NCI-H1417 (cell line): ENCODE results near the gene RAPGEF5.
A peak's percentile ranks its signal among the peaks of the same experiment; 100 is the strongest.

Experiments used
- DNase-seq, 3 experiments: peaks; one replicate each; lab custom pipeline; 2025; lab: John Stamatoyannopoulos, UW

RAPGEF5 gene

DNA sequence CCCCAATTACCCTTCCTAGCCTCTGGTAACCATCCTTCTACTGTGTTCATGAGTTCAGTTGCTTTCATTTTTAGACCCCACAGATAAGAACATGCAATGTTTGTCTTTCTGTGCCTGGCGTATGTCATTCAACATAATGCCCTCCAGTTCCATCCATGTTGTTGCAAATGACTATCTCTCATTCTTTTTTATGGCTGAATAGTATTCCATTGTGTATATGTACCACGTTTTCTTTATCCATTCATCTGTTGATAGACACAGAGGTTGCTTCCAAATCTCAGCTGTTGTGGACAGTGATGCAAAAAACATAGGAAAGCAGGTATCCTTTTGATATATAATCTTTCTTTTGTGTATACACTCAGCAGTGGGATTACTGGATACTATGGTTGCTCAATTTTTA is 51.2 kb downstream of the RAPGEF5 start:
- DNase-seq, result no peak

DNA sequence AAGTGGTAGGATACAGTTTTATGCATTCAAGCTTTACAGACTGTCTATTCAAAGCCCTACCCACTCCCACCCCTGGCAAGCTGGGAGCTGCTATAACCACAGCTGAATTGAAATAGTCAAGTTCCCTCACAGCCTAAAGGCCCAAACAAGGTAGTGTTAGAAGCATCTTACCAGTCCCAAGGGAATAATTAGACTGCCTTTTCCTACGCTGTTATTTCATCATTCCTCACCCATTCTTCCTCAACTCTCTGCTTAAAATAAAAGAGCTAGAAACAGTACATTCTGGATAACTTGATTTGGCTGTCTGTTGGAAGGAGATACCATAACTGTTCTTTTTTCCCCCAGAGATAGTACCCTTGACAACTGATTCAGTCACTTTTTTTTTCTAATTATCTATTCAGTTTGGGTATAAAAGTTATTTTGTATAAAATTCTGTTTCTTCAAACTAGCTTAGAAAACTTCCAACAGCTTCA is 54.0 kb downstream of the RAPGEF5 start:
- DNase-seq, result peak in 2 of 3 experiments; percentile 17 to 50

DNA sequence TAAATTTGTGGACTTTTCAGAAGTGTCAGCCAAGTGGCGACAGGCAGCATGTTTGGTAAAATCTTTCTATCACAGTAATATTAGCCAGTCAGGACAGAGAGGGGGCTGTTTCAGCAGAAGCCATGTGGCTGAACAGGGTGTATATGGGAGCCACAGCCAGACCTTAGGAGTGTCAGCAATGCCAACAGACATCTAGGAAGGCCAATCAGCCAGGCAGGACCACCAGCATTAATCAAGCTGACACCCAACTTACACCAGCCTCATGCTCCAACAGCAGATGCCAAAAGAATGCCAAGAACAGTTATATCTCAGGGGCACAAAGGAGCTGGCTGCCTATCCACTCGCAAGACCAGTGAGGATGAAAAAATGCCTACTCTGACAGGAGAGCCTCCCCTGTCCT is 54.8 kb downstream of the RAPGEF5 start:
- no peak for DNase-seq

DNA sequence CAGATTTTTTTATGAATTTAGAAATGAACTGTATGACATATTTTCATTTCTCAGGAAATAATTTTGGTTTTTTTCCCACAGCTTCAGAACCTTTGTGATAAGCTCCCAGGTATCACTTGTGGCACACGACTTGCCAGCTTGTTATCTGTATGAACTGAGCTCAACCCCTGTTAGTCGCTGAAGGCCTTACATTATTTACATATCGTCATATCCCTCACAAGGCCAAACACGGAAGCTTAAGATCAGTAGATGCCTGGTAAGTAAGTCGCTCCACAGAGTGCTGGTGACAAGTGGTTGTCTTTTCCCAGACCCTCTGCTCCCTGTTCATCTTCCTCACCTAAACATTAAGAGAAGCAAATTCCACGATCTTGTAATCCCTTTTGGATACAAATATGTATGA is 55.2 kb downstream of the RAPGEF5 start:
- DNase-seq, result no peak

DNA sequence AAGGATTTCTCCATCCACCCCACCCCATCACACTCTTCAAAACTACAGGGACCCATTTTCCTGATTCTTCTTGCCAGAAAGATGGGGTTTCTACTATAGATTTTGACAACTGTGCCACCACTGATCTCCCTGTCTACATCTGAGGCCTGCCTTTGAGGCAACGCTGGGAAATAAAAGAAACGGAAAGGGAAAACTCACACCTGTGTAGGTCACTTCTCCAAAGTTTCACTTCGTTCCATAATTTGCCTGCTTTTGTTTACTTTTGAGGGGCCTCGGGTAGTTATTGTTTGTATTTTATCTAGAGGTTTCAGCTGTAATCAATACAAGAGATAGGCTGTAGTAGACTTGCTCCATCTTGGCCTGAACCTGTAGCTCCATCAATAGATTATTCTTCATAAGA is 56.1 kb downstream of the RAPGEF5 start:
- DNase-seq, result no peak

DNA sequence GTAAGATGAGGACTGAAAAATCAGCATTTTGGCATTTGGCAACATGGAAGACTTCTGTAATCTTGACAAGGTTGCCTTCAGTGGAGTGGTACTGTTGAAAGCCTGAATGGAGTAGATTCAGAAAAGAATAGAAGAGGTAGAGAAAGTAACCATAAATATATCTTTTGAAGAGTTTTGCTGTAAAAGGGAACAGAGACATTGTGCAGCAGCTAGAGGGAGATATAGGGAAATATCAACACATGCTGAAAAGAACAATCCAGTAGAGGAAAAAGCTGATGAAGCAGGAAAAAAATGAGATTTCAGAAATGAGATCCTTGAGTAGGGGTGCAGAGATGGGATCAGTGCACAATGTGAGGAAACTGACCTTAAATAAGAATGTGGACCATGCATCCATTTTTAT is 60.0 kb downstream of the RAPGEF5 start:
- no peak for DNase-seq

DNA sequence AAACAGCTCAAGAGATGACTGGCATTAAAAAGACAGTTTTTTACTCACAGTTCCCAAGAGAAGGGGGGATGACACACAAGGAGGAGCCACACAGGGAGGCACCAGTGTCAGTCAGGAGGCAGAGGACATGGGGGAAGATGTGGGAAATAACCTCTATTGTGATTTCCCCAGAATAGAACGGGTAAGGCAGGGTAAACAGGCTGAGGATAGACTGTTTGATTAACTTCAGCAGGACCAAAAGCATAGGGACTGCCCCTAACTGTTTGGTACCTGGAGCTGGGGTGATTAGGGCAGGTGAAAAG is 60.7 kb downstream of the RAPGEF5 start:
- no peak for DNase-seq

DNA sequence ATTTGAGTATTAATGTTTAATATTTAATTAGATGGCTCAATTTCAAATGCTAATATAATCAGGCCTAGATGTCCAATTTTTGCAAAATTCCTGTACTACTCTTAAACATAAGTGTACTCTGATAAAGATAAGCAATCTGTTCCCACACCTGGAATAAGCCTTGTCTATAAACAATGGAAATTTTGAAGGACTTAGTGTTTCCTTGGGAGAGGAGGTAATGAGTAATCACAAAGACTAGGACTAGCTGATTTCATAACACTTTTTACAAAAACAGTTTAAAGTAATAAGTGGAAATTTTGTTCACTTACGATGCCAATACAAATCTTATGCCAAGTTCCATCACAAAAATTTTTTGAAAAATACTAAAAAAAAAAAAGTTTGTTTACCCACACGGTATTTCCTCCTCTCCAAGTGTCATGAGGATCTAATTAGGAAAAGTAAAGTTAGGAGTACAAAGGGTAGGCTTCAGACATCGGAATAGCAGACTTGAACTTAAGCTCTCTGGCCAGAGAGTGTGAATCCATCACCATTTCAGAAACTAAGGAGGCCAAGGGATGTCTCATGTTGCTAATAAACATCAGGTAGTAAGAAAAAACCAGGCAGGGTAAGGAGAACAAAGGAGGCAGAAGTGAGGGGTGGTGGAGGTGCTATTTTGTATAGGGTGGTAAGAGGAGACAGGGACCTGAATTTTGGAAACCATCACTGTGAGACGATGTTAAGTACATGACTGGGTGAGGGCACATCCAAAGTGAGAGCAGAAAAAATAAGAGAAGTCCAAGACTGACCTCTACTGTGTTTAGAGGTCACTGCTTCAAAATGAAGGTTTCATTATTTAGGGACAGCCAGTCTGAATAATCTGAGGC is 61.3 kb downstream of the RAPGEF5 start:
- DNase-seq, result peak in 1 of 3 experiments; percentile 35

DNA sequence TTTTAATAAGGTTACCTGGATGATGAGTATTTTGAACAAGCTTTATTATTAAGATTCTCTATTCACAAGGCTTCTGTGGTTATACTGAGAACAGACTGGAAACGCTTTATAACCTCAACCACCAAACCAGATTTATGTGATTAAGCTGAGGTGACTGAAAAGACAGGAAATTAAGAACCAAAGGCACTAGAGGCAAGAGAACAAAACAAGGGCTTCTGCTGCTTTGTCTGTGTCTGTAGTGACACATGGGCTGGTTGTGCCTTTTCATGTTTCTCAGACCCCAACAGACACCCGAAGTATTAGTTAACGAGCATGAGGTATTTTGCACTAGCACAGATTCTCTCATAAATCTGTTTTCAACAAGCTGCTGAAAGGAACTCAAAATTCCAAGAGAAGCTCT is 64.4 kb downstream of the RAPGEF5 start:
- DNase-seq, result no peak

DNA sequence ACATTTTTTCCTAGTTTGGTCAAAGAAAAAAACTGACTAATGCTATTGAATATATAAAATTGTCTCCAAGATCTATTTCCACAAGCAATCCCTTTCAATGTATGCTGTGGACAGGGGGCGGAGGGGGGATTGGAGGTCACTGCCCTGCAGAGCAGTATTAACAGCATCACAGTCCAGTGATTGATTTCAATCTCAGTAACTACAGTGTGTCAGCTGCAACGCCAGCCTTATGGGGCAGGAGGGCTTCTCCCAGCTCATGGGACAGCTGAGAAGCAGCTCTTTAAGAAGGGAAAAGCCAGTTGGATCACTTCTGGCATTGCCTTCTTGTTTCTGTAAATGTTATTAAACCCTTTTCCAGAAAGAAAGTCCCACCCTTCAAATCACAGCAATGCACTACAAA is 65.0 kb downstream of the RAPGEF5 start:
- no peak for DNase-seq

DNA sequence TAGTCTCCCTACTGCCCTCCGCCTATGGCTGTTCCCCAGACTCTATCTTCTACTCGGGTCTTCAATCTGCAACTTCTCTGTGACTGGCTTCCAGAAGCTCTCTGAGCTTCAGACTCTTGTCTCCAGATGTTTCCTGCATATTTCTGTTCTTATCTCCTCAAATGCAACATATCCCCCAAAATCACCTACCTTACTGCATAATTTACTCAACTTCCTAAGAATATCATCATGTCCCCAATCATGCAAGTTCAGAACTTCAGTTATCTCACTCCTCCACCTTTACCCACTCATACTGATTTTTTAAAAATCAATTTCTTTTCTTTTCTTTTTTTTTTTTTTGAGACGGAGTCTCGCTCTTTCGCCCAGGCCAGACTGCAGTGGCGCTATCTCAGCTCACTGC is 68.8 kb downstream of the RAPGEF5 start:
- no peak for DNase-seq

DNA sequence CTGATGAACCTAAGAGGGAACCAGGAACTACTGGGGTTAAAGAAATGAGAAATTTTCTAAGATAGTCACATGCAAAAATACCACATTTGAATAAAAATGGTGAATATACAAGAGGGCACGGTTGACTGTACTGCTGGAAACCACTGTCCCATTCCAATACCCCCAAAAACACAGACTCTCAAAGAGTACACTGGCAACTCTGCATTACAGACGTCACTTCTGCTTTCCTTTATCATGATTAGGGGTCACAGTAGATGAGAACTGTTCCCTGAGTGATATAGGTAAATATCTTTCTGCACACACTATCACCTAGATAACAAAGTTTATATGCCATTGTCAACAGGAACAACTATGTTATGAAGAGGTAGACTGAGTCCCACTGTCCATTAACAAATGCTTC is 69.5 kb downstream of the RAPGEF5 start:
- no peak for DNase-seq

DNA sequence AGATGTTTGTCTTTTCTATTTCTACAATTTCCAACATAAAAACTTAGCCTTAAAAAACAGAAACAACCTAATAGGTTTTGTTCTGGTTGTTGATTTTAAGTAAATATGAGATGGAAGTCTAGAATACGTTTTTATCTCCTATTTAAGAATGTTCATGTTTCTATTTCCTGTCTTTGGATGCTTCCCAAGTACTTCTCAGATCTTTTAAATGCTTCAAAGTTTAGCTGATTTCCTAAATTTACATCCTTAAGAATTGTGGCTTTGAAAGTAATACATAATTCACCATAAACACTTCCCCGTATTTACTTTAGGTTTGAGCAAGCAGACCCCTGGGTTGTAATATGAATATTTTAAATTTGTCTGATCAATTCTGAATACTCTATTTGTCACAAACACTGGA is 70.5 kb downstream of the RAPGEF5 start:
- DNase-seq, result no peak

DNA sequence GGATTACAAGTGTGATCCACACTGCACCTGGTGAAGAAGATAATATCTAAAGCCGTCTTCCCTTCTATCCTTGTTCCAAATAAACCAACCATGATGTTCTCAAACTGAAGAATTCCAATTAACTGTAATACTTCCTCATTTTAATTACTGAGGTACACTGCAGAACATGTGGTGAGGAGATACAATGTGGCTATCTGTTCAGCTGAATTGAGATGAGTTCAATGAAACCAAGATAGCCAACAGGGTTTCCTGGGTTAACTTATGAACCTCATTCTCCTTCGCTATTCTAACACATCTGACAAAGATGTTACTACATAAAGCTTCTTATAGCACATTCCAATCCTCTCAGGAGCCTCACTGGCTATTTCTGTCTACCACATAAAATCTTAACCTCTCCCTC is 75.5 kb downstream of the RAPGEF5 start:
- no peak for DNase-seq

DNA sequence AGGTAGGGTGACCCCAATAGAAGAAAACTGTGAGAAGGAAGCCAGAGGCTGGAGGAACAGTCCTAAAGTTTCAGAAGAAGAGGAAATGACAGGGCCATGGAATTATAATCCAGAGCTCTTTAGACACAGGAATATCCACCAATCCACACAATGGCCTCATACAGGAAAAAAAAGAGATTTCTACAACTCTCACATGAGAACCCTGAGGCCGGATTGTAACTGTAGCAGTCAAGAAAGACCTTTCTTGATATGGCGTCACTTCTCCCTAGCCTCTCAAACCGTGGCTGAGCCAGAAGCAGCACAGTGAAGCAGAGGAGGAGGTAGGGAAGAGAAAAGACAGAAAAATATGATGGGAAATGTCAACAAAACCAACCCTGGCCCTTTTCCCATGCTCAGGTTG is 76.9 kb downstream of the RAPGEF5 start:
- no peak for DNase-seq

DNA sequence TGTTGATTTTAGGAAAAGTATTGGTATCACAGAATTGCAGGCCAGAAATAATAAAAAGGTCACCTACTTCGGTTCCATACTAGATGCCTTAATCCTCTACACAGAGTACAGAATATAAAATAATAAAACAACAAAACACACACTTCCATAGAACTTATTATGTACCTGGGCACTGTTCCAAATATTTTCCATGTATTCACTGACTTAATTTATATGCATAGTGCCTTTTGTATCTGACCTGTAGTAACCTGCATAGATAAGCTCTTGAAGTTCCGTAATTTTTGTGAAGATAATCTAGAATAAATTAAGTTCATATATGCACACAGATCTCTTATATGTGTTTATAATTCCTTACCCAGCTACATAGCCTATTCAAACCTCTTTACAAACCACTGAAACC is 78.3 kb downstream of the RAPGEF5 start:
- peak in 1 of 3 experiments; percentile 42 for DNase-seq

DNA sequence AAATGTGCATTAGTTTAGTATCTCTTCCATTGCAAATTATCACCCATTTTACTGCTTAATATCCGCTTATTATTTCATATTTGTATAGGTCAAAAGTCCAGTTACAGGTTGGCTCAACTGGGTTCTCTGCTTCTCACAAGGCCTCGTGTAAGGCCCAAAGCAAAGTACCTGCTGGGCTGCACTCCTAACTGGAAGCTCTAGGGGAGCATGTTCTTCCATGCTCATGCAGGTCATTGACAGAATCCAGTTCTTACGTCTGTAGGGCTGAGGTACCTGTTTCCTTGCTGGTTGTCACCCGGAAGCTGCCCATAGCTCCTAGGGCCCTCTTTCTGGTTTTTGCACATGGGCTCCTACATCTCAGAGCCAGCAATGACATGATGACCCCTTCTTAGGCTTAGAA is 79.6 kb downstream of the RAPGEF5 start:
- no peak for DNase-seq

DNA sequence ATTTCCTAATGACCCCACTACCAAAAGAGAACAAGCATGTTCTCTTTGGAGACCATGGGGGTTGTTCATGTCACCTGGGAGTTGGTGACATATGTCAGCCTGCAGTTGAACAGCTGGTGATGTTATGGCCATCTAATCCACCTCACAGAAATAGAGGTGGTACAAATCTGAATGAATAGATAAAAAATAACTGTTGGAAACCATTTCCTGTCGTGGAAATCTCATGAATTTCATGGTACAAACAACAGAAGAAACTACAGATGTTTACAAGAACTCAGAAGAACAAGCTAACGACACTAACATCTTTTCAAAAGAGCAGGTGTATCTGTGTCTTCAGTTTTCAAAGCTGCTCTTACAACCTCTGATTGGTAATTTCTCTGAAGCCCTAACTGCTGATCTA is 81.3 kb downstream of the RAPGEF5 start:
- DNase-seq, result no peak

DNA sequence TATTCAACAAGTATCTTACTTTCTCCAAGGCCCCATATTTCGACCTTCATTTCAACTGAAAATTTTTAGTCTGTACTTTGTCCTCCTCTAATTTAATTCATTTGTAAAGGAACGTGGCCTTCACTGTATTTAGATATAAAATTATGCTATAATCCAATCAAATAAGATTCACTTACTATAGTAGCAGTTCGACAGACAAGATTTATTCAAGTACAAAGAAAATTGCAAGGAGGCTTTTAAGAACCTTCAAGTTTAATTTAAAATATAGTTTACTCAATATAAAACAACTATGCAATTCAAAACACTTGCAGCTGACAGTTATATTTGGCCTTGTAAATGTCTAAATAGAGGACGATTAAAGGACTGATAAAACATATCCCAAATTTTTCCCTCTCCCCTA is 85.6 kb downstream of the RAPGEF5 start:
- DNase-seq, result no peak

DNA sequence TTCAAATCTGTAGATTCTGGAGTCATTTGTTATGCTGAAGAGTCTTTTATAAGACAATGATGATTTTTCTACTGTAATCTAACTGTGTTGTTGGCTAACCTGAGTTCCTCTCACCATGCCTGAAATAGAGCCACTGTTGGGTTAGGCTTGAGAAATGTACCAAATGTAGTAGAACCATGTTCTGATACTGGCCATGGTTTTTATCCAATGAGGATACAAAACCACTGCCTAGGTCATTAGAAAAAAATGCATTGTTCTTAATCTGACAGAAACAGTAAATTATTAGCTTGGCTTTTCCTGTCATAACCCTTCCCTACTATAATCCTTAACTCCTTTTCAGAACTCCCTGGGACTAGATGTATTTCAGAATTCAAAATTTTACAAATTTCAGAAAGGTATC is 86.6 kb downstream of the RAPGEF5 start:
- no peak for DNase-seq

DNA sequence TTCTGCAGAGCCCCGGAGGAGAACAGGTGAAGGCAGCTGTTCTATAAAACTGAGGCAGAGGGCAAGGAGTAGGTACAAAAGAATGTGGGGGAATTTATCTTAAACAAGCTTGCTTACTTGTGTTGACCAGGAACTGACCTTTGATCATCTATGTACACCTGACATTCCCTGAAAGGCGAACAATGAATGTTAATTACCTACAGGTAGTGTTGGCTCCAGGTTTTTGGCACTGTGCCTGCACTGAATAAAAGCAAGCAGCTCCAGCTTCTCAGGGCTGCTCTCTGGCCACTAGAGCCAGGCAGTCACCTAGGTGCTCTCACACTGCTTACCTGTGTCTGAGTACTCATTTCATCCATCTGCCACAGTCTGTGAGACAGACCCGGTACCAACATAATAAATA is 87.0 kb downstream of the RAPGEF5 start:
- peak; percentile 5 to 88 (median 57) for DNase-seq

DNA sequence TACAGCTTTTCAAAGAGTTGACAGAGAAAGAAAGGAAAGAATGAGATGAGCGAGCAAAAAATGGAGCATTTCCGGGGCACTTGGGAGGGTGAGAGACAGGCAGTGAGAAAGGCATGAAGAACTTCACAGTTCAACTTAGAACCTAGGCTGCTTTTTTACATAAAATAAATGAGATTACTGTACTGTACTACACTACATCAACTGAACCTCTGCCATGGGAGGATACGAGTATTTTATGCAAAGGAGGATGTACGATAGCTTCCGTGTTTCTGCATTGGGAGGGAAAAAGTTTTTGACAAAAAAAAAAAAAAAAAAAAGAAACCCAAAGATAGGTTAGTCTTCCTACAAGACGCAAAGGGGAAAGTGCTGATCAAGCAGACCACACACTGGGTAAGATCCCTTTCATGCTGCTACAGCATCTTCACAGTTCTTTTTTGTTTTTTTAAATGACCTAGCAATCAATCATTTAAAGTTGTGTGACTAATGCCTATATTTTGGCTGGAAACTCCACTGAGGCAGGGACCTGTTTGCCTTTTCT is 88.0 kb downstream of the RAPGEF5 start:
- no peak for DNase-seq

DNA sequence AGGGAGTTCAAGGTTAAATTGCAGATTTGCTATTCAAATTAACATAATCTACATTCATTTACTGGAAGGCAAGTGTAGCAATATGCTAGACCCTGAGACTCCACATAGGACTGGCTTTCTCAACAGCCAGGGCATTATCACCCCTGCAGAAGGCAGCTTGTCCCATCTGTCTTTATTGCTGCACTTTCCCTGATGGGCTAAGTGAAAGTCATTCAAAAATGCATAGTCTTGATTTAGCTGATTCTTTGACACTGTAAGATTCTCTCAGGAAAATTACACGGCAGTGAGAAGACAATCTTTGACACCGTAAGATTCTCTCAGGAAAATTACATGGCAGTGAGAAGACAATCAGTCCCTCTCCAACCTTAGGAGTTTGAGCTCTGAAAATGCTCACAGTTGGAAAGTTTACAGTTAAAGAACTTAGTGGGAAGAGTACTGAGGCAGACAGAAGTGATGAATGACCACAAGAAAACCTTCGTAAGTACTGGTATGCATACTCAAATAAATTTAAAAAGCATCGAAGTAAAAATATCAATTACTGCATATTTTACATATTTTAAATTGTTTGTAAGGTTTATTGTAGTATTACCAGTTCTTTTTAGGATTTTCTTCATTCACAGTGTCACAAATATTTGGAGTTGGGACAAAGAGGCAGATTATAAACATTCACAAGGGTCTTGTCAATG is 88.9 kb downstream of the RAPGEF5 start:
- no peak for DNase-seq
